ENCODE measurements around the gene SLC28A3.
"Not testable (repeated sequence)": the region's sequence is repeated elsewhere in the genome, so short reads cannot be mapped to it uniquely, and the experiment has no call there.

Gene SLC28A3

GRCh38 chr9:84366683-84367082 is 26.1 kb upstream of the SLC28A3 start:
- no peak for FAIRE-seq
- TF ChIP-seq CTCF (IDR thresholded peaks at IDR 0.05; ENCODE audit: insufficient read depth, missing control alignments) = no peak
- no peak for DNase-seq (ENCODE audit: insufficient read length, low spot score)

GRCh38 chr9:84364894-84365490 is 24.4 kb upstream of the SLC28A3 start:
- not testable (repeated sequence) for DNase-seq (ENCODE audit: insufficient read length, low spot score); FAIRE-seq

- FAIRE-seq (no peak), DNase-seq (ENCODE audit: insufficient read length, low spot score) (no peak)
- TF ChIP-seq CTCF (IDR thresholded peaks at IDR 0.05; ENCODE audit: insufficient read depth, missing control alignments) = no peak
These were observed 21.1 kb upstream of the SLC28A3 start for GRCh38 chr9:84361645-84362044.

- FAIRE-seq = no peak
- no peak for TF ChIP-seq CTCF (IDR thresholded peaks at IDR 0.05; ENCODE audit: insufficient read depth, missing control alignments)
- DNase-seq (ENCODE audit: insufficient read length, low spot score) = no peak
These were observed 16.7 kb upstream of the SLC28A3 start for GRCh38 chr9:84357275-84357674.

- FAIRE-seq (no peak), DNase-seq (ENCODE audit: insufficient read length, low spot score) (no peak)
- no peak for TF ChIP-seq CTCF (IDR thresholded peaks at IDR 0.05; ENCODE audit: insufficient read depth, missing control alignments)
These were observed 13.5 kb upstream of the SLC28A3 start for GRCh38 chr9:84354035-84354434.

- DNase-seq (ENCODE audit: insufficient read length, low spot score) (no peak), FAIRE-seq (no peak)
- TF ChIP-seq CTCF (IDR thresholded peaks at IDR 0.05; ENCODE audit: insufficient read depth, missing control alignments) = no peak
These were observed 9.1 kb upstream of the SLC28A3 start for GRCh38 chr9:84349671-84350070.

GRCh38 chr9:84343111-84343521 is 2.6 kb upstream of the SLC28A3 start:
- FAIRE-seq (no peak), DNase-seq (ENCODE audit: insufficient read length, low spot score) (no peak)
- TF ChIP-seq CTCF (IDR thresholded peaks at IDR 0.05; ENCODE audit: insufficient read depth, missing control alignments) = no peak

- no peak for TF ChIP-seq CTCF (IDR thresholded peaks at IDR 0.05; ENCODE audit: insufficient read depth, missing control alignments)
- DNase-seq (ENCODE audit: insufficient read length, low spot score) = no peak
- no peak for FAIRE-seq
These were observed 596 bp downstream of the SLC28A3 start for GRCh38 chr9:84339962-84340361.

All from D721Med (cell line).